Kidney (tissue), 14 donors: ENCODE data around the gene RAB42. TPM values are rescaled to one million over a fixed set of nuclear protein-coding genes. Genes with fewer than 3 reads are reported as not detected.

Experiments
- DNase-seq, 5 donors: peaks; one replicate each; pipeline ENCODE4 v3.0.0-alpha.2; 2013 to 2020
- FAIRE-seq: peaks from 2 replicates; lab custom pipeline; 2012; peaks lifted over from hg19 to GRCh38; lab: Jason Lieb, UNC
- H3K27ac ChIP-seq, 2 donors: one replicate each; pipeline ENCODE4 v1.7.0; 2013; ENCODE audit warnings: low read depth in 2 of 2, low read length in 2 of 2, inconsistent platforms in 1 of 2
- H3K27me3 ChIP-seq: one replicate; pipeline ENCODE4 v1.7.1; 2013; ENCODE audit warnings: low read length, inconsistent platforms; ENCODE audit not compliant: control insufficient read depth, insufficient read depth
- H3K36me3 ChIP-seq, 3 donors: one replicate each; pipeline versions ENCODE4 v1.7.0 to v1.7.1; 2013; ENCODE audit warnings: low read length in 3 of 3, control low read depth in 1 of 3, inconsistent platforms in 1 of 3; ENCODE audit not compliant: insufficient read depth in 3 of 3, control insufficient read depth in 2 of 3
- H3K4me1 ChIP-seq, 3 donors: one replicate each; pipeline versions ENCODE4 v1.7.0 to v1.7.1; 2013; ENCODE audit warnings: low read length in 3 of 3, inconsistent platforms in 1 of 3, low read depth in 1 of 3; ENCODE audit not compliant: control insufficient read depth in 2 of 3, insufficient read depth in 2 of 3
- H3K4me3 ChIP-seq, 3 donors: one replicate each; pipeline versions ENCODE4 v1.7.0 to v1.8.1; 2013; ENCODE audit warnings: low read length in 3 of 3, control low read depth in 1 of 3, inconsistent platforms in 1 of 3
- H3K9ac ChIP-seq, 3 donors: one replicate each; pipeline versions ENCODE4 v1.7.0 to v1.7.1; 2013; ENCODE audit warnings: low read length in 3 of 3, control low read depth in 1 of 3, inconsistent platforms in 1 of 3
- H3K9me3 ChIP-seq, 3 donors: one replicate each; pipeline versions ENCODE4 v1.7.0 to v1.7.1; 2013; ENCODE audit warnings: low read length in 3 of 3, control low read depth in 1 of 3, inconsistent platforms in 1 of 3; ENCODE audit not compliant: control insufficient read depth in 2 of 3, insufficient read depth in 1 of 3
- intact Hi-C: fragments of 100-400 bp; cut with DNase I; formaldehyde crosslinking; loops from one replicate; pipeline ENCODE4 v1.11.1; 2022
- polyA plus RNA-seq: library from polyadenylated mRNA; stranded (reverse); fragments of 350-450 nt; fragmentation: Illumina TruSeq; extraction: RNeasy Lipid Tissue Mini Kit (QIAGEN cat#74804); gene quantifications from one replicate; pipeline ENCODE4 v1.2.3, GENCODE V29; 2014; ENCODE audit warnings: low read depth, low replicate concordance; ENCODE audit not compliant: insufficient read depth
- total RNA-seq: library from RNA; stranded (reverse); fragmentation: NEBNext Ultra II Directional; extraction: Animal tissue kit (Norgen Biotek cat#: 25700); gene quantifications from one replicate; pipeline ENCODE4 v1.2.1, GENCODE V29; 2021
- TF ChIP-seq, protein P1 (sequence below): IDR thresholded peaks from 3 replicates; pipeline ENCODE4 v1.5.1; 2012; ENCODE audit warnings: mild to moderate bottlenecking, moderate library complexity, borderline replicate concordance; ENCODE audit not compliant: insufficient read depth; ENCODE audit errors: extremely low read depth
- donor health status: control.
- donor health status: control.
- donor health status: control.
- donor health status: control.
- donor health status: control.
- donor health status: DM: yes; HTN: yes; CAD: no.
- donor health status: Normal renal cell carcinoma (clear cell type).

The RAB42 gene
- total and polyA plus RNA-seq, 2 donors from 2014 or later = 0.32 to 3.3 TPM

DNA sequence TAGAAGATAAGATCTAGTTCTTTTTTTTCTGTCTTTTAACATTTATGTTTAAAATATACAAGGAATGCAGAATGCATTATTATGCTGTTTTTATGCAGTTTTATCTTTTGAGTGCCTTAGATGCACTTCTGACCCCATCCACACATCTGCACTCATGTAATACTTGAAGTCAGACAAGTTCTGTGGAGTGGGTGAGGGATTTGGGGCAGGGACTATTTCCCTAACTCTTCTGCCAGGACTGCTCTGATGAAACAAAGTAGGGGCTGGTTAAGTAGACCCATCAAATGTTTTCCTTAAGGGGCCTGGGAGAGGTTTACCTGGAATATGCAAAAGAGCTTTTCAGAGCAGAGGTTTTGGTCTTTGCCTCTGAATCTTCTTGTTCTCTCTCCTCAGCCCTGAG lies 27.8 kb upstream of the RAB42 start:
- H3K27ac ChIP-seq = no peak overlapping the region
- peaks cover 0 to 30% (median 24%) of the 10 kb centered on the region in 3 donors for H3K36me3 ChIP-seq
- H3K4me1 ChIP-seq = no peaks in the 10 kb centered on the region
- FAIRE-seq (no peak), DNase-seq (no peak)
- TF ChIP-seq, protein P1, sequence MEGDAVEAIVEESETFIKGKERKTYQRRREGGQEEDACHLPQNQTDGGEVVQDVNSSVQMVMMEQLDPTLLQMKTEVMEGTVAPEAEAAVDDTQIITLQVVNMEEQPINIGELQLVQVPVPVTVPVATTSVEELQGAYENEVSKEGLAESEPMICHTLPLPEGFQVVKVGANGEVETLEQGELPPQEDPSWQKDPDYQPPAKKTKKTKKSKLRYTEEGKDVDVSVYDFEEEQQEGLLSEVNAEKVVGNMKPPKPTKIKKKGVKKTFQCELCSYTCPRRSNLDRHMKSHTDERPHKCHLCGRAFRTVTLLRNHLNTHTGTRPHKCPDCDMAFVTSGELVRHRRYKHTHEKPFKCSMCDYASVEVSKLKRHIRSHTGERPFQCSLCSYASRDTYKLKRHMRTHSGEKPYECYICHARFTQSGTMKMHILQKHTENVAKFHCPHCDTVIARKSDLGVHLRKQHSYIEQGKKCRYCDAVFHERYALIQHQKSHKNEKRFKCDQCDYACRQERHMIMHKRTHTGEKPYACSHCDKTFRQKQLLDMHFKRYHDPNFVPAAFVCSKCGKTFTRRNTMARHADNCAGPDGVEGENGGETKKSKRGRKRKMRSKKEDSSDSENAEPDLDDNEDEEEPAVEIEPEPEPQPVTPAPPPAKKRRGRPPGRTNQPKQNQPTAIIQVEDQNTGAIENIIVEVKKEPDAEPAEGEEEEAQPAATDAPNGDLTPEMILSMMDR = no peak
- no peaks in the 10 kb centered on the region for H3K27me3 ChIP-seq
- intact Hi-C loops = no loop called here
- no peak overlapping the region for H3K9ac ChIP-seq
- no peak overlapping the region for H3K4me3 ChIP-seq
- H3K9me3 ChIP-seq = no peaks in the 10 kb centered on the region

DNA sequence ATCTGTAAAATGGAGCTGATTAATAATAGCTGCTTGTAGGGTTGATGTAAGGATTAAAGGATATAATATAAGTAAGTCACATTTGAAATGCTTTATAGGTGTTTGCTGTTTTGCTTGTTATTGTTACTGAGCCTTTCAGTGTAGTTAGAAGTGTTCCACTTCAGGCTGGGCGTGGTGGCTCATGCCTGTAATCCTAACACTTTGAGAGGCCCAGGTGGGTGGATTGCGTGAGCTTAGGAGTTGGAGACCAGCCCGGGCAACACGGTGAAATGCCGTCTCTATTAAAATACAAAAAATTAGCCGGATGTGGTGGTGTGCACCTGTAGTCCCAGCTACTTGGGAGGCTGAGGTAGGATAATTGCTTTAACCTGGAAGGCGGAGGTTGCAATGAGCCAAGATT lies 27.0 kb upstream of the RAB42 start:
- Histone ChIP-seq H3K27me3 (no peaks in the 10 kb centered on the region), H3K9me3 (no peaks in the 10 kb centered on the region), H3K9ac (no peak overlapping the region), H3K4me1 (no peaks in the 10 kb centered on the region), H3K36me3 (peaks cover 0 to 26% (median 24%) of the 10 kb centered on the region in 3 donors), H3K27ac (no peak overlapping the region), H3K4me3 (no peak overlapping the region)
- DNase-seq (no peak), FAIRE-seq (no peak)
- intact Hi-C loops = no loop called here
- TF ChIP-seq, protein P1 = no peak

DNA sequence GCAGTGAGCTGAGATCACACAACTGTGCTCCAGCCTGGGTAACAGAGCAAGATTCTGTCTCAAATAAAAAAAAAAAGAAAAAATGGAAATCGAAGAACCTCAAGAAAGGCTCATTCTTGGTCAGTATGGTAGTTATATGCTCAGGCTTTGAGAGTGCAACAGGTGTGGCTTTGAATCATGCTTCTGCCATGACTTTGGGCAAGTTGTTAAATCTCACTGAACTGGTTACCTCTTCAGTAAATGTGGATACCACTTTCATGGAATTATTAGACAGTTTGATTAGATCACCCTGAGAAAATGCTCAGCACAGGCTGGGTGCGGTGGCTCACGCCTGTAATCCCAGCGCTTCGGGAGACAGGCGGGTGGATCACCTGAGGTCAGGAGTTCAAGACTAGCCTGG lies 26.3 kb upstream of the RAB42 start:
- Histone ChIP-seq H3K27ac (no peak overlapping the region), H3K4me1 (no peaks in the 10 kb centered on the region), H3K9me3 (no peaks in the 10 kb centered on the region), H3K36me3 (peaks cover 0 to 26% (median 23%) of the 10 kb centered on the region in 3 donors), H3K9ac (no peak overlapping the region), H3K4me3 (no peak overlapping the region), H3K27me3 (no peaks in the 10 kb centered on the region)
- TF ChIP-seq, protein P1 = no peak
- FAIRE-seq = no peak
- no peak for DNase-seq
- intact Hi-C loops = no loop called here

DNA sequence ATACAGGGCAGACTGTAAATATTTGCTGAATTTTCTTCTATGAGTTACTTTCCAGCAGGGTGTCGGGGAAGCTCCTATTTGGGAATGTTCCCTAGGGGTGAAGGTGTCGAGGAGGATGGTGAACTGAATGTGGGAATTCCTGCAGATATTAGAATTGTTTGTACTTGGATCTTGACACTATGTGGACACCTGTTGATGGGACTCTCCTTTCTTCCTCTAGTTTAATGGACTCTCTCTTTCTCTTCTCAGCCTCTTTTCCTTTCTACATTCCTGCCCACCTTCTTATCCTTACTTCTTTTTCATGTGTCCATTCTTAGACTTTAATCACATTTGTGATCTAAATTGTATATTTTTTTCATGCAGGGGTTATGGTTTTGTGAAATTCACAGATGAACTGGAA lies 25.1 kb upstream of the RAB42 start:
- DNase-seq = no peak
- Histone ChIP-seq H3K4me3 (no peak overlapping the region), H3K27me3 (no peaks in the 10 kb centered on the region), H3K9ac (no peak overlapping the region), H3K36me3 (peaks cover 0 to 21% (median 18%) of the 10 kb centered on the region in 3 donors), H3K9me3 (no peaks in the 10 kb centered on the region), H3K4me1 (no peaks in the 10 kb centered on the region), H3K27ac (no peak overlapping the region)
- intact Hi-C loops = no loop called here
- FAIRE-seq = no peak
- TF ChIP-seq, protein P1 = no peak
